Measurements from ENCODE around the gene ATP5F1C.

ATP5F1C gene

DNA sequence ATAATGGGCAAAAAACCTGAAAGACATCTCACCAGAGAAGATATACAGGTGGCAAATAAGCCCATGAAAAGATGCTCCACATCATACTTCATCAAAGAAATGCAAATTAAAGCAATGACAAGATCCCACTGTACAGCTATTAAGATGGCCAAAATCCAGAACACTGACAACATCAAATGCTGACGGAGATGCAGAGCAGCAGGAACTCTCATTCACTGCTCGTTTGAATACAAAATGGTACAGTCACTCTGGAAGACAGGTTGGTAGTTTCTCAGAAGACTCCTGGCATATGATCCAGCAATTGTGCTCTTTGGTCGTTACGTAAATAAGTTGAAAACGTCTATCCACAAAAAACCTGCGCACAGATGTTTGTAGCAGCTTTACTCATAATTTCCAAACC, 35.7 kb upstream of the ATP5F1C start:
- Histone ChIP-seq H3K27ac (no peak overlapping the region), H3K36me3 (peaks cover 47 to 65% (median 52%) of the 10 kb centered on the region in 3 donors), H3K9me3 (no peaks in the 10 kb centered on the region), H3K4me3 (no peak overlapping the region), H3K27me3 (no peaks in the 10 kb centered on the region), H3K4me1 (no peaks in the 10 kb centered on the region)
- DNase-seq, result no peak
- intact Hi-C loops (cut with DNase I; ENCODE audit: low total_unique reads), result no loop called here
- TF ChIP-seq, protein P1, sequence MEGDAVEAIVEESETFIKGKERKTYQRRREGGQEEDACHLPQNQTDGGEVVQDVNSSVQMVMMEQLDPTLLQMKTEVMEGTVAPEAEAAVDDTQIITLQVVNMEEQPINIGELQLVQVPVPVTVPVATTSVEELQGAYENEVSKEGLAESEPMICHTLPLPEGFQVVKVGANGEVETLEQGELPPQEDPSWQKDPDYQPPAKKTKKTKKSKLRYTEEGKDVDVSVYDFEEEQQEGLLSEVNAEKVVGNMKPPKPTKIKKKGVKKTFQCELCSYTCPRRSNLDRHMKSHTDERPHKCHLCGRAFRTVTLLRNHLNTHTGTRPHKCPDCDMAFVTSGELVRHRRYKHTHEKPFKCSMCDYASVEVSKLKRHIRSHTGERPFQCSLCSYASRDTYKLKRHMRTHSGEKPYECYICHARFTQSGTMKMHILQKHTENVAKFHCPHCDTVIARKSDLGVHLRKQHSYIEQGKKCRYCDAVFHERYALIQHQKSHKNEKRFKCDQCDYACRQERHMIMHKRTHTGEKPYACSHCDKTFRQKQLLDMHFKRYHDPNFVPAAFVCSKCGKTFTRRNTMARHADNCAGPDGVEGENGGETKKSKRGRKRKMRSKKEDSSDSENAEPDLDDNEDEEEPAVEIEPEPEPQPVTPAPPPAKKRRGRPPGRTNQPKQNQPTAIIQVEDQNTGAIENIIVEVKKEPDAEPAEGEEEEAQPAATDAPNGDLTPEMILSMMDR (IDR thresholded peaks at IDR 0.05), result no peak

DNA sequence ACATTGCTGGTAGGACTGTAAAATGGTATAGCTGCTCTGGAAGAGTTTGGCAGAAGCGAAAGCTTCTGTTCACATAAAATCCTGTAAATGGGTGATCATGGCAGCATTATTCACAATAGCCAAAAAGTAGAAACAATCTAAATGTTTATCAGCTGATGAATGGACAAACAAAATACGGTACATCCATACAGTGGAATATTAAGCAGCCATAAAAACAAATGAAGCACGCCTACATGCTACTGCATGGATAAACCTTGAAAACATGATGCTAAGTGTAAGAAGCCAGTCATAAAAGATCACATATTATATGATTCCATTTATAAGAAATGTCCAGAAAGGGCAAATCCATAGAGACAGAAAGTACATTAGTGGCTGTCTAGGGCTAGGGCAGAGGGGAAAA, 32.9 kb upstream of the ATP5F1C start:
- intact Hi-C loops (cut with DNase I; ENCODE audit: low total_unique reads), result no loop called here
- Histone ChIP-seq H3K27me3 (no peaks in the 10 kb centered on the region), H3K4me3 (no peak overlapping the region), H3K9me3 (no peaks in the 10 kb centered on the region), H3K4me1 (no peaks in the 10 kb centered on the region), H3K27ac (no peak overlapping the region), H3K36me3 (peaks cover 70 to 86% (median 78%) of the 10 kb centered on the region in 3 donors)
- no peak for DNase-seq
- TF ChIP-seq, protein P1 (IDR thresholded peaks at IDR 0.05), result no peak

DNA sequence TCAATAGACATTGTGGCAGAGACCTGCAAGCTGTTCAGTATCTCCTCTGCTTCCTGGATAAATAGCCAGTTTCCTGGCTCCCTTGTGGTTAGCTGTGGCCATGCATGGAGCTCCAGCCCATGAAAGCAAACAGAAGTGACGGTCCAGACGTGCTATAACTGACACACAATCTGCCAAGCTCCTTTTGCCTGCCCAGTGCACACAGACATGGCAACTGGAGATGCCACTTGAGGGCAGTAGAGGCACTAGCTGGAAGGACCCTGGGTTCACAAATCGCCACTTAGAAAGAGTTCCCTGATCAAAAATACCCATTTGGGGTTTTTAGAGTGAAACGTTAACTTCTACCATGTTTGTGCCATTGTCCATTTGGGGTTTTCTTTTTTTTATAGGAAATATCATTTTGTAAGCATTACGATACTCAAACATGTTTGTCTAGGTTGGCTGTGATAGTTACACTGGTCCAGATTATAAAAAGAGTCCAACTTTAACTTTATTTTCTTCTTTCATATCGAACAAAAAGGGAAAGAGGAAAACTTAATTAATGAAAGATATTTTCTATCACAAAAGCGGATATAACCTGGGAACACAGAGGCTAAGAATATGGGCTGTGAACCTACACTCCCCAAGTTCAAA, 31.5 kb upstream of the ATP5F1C start:
- Histone ChIP-seq H3K27ac (no peak overlapping the region), H3K36me3 (peaks cover 84 to 91% (median 88%) of the 10 kb centered on the region in 3 donors), H3K4me1 (no peaks in the 10 kb centered on the region), H3K4me3 (no peak overlapping the region), H3K27me3 (no peaks in the 10 kb centered on the region), H3K9me3 (no peaks in the 10 kb centered on the region)
- TF ChIP-seq, protein P1 (IDR thresholded peaks at IDR 0.05), result no peak
- no peak for DNase-seq
- intact Hi-C loops (cut with DNase I; ENCODE audit: low total_unique reads), result no loop called here

DNA sequence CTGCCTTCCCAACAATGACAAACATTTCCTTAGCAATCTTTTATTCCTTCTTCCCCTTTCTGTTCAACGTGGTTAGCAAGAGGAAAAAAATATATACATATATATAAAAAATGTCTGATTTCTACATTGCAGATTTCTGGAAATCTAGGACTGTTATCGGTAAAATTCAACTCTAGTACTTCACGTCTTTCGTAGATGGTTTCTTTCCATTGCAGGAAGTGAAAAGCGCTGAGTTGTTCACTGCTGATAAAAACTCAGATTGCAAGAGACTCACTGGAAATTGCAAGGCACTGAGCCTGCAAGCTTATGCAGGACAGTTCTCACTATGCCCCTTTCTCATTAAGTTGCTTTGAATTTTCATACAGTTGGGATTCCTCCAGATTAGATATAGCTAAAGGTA, 24.0 kb upstream of the ATP5F1C start:
- Histone ChIP-seq H3K9me3 (no peaks in the 10 kb centered on the region), H3K4me1 (no peaks in the 10 kb centered on the region), H3K27me3 (no peaks in the 10 kb centered on the region), H3K4me3 (no peak overlapping the region), H3K36me3 (peaks cover 78 to 90% (median 87%) of the 10 kb centered on the region in 3 donors), H3K27ac (no peak overlapping the region)
- TF ChIP-seq, protein P1 (IDR thresholded peaks at IDR 0.05), result no peak
- intact Hi-C loops (cut with DNase I; ENCODE audit: low total_unique reads), result no loop called here
- DNase-seq, result no peak

DNA sequence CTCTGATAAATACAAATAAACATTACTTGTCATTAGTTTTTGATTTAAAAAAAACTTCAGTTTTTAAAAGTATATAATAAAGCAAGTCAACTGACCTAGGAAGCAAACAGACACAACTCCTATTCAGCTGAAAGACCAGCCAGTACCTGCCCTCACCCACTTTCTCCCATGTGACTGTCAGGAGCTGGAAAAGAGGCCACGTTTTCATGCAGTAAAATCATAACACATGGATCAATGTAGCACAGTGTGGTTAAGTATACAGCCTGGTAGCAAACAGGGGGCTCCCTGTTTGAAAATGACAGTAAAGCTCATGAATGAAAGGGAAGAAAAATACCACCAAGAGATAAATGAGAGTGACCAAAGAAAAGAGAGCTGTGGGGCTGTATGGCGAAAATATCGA, 21.7 kb upstream of the ATP5F1C start:
- Histone ChIP-seq H3K4me1 (no peaks in the 10 kb centered on the region), H3K9me3 (no peaks in the 10 kb centered on the region), H3K27me3 (no peaks in the 10 kb centered on the region), H3K36me3 (peaks cover 67 to 89% (median 86%) of the 10 kb centered on the region in 3 donors), H3K27ac (no peak overlapping the region), H3K4me3 (no peak overlapping the region)
- intact Hi-C loops (cut with DNase I; ENCODE audit: low total_unique reads), result no loop called here
- no peak for DNase-seq
- TF ChIP-seq, protein P1 (IDR thresholded peaks at IDR 0.05), result no peak

DNA sequence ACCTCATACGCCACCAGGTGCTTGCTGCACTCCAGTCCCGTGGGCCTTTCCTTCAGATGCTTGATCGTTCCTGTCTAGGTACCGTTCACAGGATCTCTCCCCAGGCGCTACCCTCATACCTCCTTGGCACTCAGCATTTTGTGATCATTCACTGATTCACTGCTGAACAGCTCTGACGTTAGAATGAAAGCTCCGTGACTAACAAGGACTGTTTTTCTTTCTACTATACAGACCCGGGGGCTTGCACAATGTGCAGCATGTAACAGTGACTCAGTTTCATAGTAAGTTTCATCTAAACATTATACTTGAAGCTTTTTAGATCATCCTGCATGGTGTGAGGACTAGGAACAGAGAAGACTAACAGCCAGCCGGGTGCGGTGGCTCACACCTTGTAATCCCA, 20.8 kb upstream of the ATP5F1C start:
- intact Hi-C loops (cut with DNase I; ENCODE audit: low total_unique reads), result no loop called here
- Histone ChIP-seq H3K27ac (no peak overlapping the region), H3K4me1 (no peaks in the 10 kb centered on the region), H3K9me3 (no peaks in the 10 kb centered on the region), H3K36me3 (peaks cover 57 to 86% (median 84%) of the 10 kb centered on the region in 3 donors), H3K4me3 (no peak overlapping the region), H3K27me3 (no peaks in the 10 kb centered on the region)
- TF ChIP-seq, protein P1 (IDR thresholded peaks at IDR 0.05), result no peak
- no peak for DNase-seq

All from tibial artery (tissue), 4 donors.